ENCODE measurements around the gene MUSTN1. TPM values are rescaled to one million over a fixed set of nuclear protein-coding genes. Genes with fewer than 3 reads are reported as not detected.

Gene MUSTN1
- total RNA-seq, 1 donor, result not detected

GRCh38 chr3:52786330-52787215, 48.2 kb downstream of the MUSTN1 start:
- no peak for TF ChIP-seq CTCF (IDR thresholded peaks at IDR 0.05; ENCODE audit: insufficient read depth, low read length)
- DNase-seq (ENCODE audit: low read depth), result no peak
- H3K4me3 ChIP-seq (ENCODE audit: low read depth, low read length), result no peak overlapping the region

- TF ChIP-seq CTCF (IDR thresholded peaks at IDR 0.05; ENCODE audit: insufficient read depth, low read length), result no peak
- no peak overlapping the region for H3K4me3 ChIP-seq (ENCODE audit: low read depth, low read length)
- no peak for DNase-seq (ENCODE audit: low read depth)
These were observed 49.8 kb downstream of the MUSTN1 start for GRCh38 chr3:52784931-52785590.

- DNase-seq (ENCODE audit: low read depth), result no peak
- no peak for TF ChIP-seq CTCF (IDR thresholded peaks at IDR 0.05; ENCODE audit: insufficient read depth, low read length)
- no peak overlapping the region for H3K4me3 ChIP-seq (ENCODE audit: low read depth, low read length)
These were observed 50.7 kb downstream of the MUSTN1 start for GRCh38 chr3:52784021-52784621.

GRCh38 chr3:52783211-52783555, 51.6 kb downstream of the MUSTN1 start:
- no peak overlapping the region for H3K4me3 ChIP-seq (ENCODE audit: low read depth, low read length)
- DNase-seq (ENCODE audit: low read depth), result peak; percentile 5
- peak; percentile 16 for TF ChIP-seq CTCF (IDR thresholded peaks at IDR 0.05; ENCODE audit: insufficient read depth, low read length)

Small RNA genes within 50 kb of the gene (small RNA-seq; reads per million reads assigned to genes)
- not detected for gene MIR8064
- gene MUSTN1, result not detected

Other genes with a start within 250 kb of the MUSTN1 start
- gene PBRM1, start 149.1 kb downstream of the MUSTN1 start, total RNA-seq (ENCODE audit: low replicate concordance), result 115 and 149 TPM in 2 replicates
- 114 and 325 TPM in 2 replicates for gene GNL3, start 149.0 kb downstream of the MUSTN1 start, total RNA-seq (ENCODE audit: low replicate concordance)
- gene GLT8D1, start 129.2 kb downstream of the MUSTN1 start, total RNA-seq (ENCODE audit: low replicate concordance), result 71.1 and 107 TPM in 2 replicates
- gene SPCS1, start 128.9 kb downstream of the MUSTN1 start, total RNA-seq (ENCODE audit: low replicate concordance), result 18.6 and 111 TPM in 2 replicates
- gene NEK4, start 64.1 kb downstream of the MUSTN1 start, total RNA-seq (ENCODE audit: low replicate concordance), result 3.6 and 28.2 TPM in 2 replicates
- gene ITIH1, start 57.4 kb downstream of the MUSTN1 start, total RNA-seq (ENCODE audit: low replicate concordance), result 1.3 TPM in 1 of 2 replicates, not detected in the other
- under 0.01 and 0.49 TPM in 2 replicates for gene ITIH3, start 40.2 kb downstream of the MUSTN1 start, total RNA-seq (ENCODE audit: low replicate concordance)
- 0.36 TPM in 1 of 2 replicates, not detected in the other for gene ITIH4, start 4.3 kb downstream of the MUSTN1 start, total RNA-seq (ENCODE audit: low replicate concordance)
- gene STIMATE, start 62.5 kb upstream of the MUSTN1 start, total RNA-seq (ENCODE audit: low replicate concordance), result 7.8 and 13.1 TPM in 2 replicates
- 7.5 and 12.5 TPM in 2 replicates for gene SFMBT1, start 211.1 kb upstream of the MUSTN1 start, total RNA-seq (ENCODE audit: low replicate concordance)